Esophagus (tissue), 2 donors: ENCODE measurements around the gene NUP188. TPM values are rescaled to one million over a fixed set of nuclear protein-coding genes. Genes with fewer than 3 reads are reported as not detected.
"Not testable (repeated sequence)": the region's sequence is repeated elsewhere in the genome, so short reads cannot be mapped to it uniquely, and the experiment has no call there.

Experiments
- H3K27ac ChIP-seq, 2 donors: one replicate each; pipeline ENCODE4 v1.5.1; 2013; ENCODE audit warnings: low read depth in 2 of 2, mild to moderate bottlenecking in 2 of 2, inconsistent platforms in 1 of 2, low read length in 1 of 2, moderate library complexity in 1 of 2
- H3K27me3 ChIP-seq, 2 donors: one replicate each; pipeline ENCODE4 v1.6.1; 2013; ENCODE audit warnings: low read length in 2 of 2, control low read depth in 1 of 2, mild to moderate bottlenecking in 1 of 2; ENCODE audit not compliant: insufficient read depth in 2 of 2, control insufficient read depth in 1 of 2
- H3K36me3 ChIP-seq, 2 donors: one replicate each; pipeline ENCODE4 v1.6.1; 2013; ENCODE audit warnings: low read length in 1 of 2; ENCODE audit not compliant: control insufficient read depth in 2 of 2, insufficient read depth in 2 of 2
- H3K4me1 ChIP-seq, 2 donors: one replicate each; pipeline ENCODE4 v1.6.1; 2013; ENCODE audit warnings: low read length in 1 of 2; ENCODE audit not compliant: control insufficient read depth in 2 of 2, insufficient read depth in 2 of 2
- H3K4me3 ChIP-seq, 2 donors: one replicate each; pipeline ENCODE4 v1.5.1; 2013; ENCODE audit warnings: low read length in 2 of 2, mild to moderate bottlenecking in 2 of 2, low read depth in 1 of 2, moderate library complexity in 1 of 2
- H3K9me3 ChIP-seq, 2 donors: one replicate each; pipeline ENCODE4 v1.6.1; 2013; ENCODE audit warnings: mild to moderate bottlenecking in 2 of 2, low read depth in 1 of 2, low read length in 1 of 2, moderate library complexity in 1 of 2; ENCODE audit not compliant: control insufficient read depth in 2 of 2, insufficient read depth in 1 of 2
- WGBS, 2 donors: extraction: QIAGEN DNeasy Blood & Tissue Kit; methylation state at CpG; one replicate each; pipeline ENCODE4 v1.1.7; 2013; 5-methylcytosine and 5-hydroxymethylcytosine counted together
- polyA plus RNA-seq, 2 donors: library from polyadenylated mRNA; stranded (reverse); fragments of 200-250 nt; gene quantifications; one replicate each; pipeline ENCODE4 v1.2.3, GENCODE V29; 2013
- donor health status: healthy with polysubstance abuse.
- donor health status: Bipolar disorder and iron deficiency.

Gene NUP188
- polyA plus RNA-seq, 2 donors, result 19.7 to 21.8 TPM

DNA sequence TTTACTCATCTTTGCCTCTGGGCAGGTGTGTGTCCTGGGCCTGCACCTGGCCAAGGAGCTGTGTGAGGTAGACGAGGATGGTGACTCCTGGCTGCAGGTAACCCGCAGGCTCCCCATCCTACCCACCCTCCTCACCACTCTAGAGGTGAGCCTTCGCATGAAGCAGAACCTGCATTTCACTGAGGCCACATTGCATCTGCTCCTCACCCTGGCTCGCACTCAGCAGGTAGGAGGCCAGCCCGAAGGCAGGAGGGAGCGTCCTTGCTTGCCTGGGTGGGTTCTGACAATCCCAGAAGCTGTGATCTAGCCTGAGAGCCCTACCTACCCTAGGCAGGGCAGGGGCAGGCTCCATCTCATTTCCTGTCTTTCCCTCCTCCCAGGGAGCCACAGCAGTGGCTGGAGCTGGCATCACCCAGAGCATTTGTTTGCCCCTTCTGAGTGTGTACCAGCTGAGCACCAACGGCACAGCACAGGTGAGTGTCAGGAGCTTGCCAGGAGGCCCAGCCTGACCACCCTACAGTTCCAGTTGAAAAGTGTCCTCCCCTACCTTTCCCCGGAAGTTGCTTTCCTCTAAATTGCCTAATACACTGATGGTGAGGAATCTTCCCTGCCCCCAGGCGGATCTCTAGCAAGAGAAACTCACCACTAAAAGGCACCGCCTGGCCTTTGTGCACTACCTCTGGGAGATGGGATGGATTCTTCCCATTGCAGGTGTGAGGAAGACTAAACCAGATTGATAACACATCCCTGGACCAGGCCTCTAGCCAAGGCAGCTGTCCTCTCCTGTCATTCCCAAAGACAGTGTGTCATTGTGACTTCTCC, 54.2 kb downstream of the NUP188 start:
- Histone ChIP-seq H3K9me3 (no peaks in the 10 kb centered on the region), H3K4me1 (peaks cover 0 to 3% of the 10 kb centered on the region in 2 donors), H3K27ac (peak overlapping the region in 1 of 2 donors; percentile 11), H3K27me3 (no peaks in the 10 kb centered on the region), H3K4me3 (no peak overlapping the region), H3K36me3 (peaks cover 31 to 64% of the 10 kb centered on the region in 2 donors)
- 87 to 90% methylated on average over 10 of the region's 10 CpGs for WGBS, 2 donors

DNA sequence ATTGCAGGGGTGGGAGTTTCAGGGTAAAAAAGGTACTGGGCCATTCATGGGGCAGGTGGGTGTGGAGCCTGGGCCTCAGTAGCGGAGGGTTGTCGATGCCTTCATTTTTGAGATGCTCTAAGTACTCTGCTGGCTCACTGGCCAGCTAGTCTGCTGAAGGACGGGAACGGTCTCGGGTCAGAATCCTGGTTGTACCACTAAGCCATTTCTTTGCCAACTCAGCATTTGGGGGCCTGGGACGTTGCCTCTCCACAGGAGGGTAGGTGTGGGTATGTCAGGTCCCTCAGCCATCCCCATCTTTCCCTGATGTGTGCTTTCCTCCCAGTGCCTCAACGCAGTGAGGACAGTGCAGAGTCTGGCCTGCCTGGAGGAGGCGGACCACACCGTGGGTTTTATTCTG, 55.5 kb downstream of the NUP188 start:
- no peaks in the 10 kb centered on the region for H3K9me3 ChIP-seq
- H3K4me1 ChIP-seq, result peaks cover 0 to 3% of the 10 kb centered on the region in 2 donors
- H3K27ac ChIP-seq, result no peak overlapping the region
- peaks cover 29 to 67% of the 10 kb centered on the region in 2 donors for H3K36me3 ChIP-seq
- H3K27me3 ChIP-seq, result no peaks in the 10 kb centered on the region
- H3K4me3 ChIP-seq, result no peak overlapping the region
- 94 to 95% methylated on average over 9 of the region's 9 CpGs for WGBS, 2 donors

DNA sequence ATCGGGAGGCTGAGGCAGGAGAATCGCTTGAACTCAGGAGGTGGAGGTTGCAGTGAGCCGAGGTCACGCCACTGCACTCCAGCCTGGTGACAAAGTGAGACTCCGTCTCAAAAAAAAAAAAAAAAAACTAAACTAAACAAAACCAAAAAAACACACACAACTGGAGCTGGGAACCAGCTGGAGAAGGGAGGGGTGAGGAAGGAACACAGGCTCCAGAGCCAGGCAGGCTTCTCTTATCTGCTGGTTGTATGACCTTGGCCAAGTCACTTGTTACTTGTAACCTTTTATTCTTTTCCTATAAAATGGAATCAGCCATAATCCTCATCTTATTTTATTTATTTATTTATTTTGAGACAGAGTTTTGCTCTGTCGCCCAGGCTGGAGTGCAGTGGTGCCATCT, 56.7 kb downstream of the NUP188 start:
- 90 to 92% methylated on average over 6 of the region's 6 CpGs for WGBS, 2 donors
- not testable (repeated sequence) for H3K9me3 ChIP-seq, H3K27ac ChIP-seq, H3K27me3 ChIP-seq, H3K4me1 ChIP-seq, H3K4me3 ChIP-seq
- peaks cover 36 to 72% of the 10 kb centered on the region in 2 donors for H3K36me3 ChIP-seq

DNA sequence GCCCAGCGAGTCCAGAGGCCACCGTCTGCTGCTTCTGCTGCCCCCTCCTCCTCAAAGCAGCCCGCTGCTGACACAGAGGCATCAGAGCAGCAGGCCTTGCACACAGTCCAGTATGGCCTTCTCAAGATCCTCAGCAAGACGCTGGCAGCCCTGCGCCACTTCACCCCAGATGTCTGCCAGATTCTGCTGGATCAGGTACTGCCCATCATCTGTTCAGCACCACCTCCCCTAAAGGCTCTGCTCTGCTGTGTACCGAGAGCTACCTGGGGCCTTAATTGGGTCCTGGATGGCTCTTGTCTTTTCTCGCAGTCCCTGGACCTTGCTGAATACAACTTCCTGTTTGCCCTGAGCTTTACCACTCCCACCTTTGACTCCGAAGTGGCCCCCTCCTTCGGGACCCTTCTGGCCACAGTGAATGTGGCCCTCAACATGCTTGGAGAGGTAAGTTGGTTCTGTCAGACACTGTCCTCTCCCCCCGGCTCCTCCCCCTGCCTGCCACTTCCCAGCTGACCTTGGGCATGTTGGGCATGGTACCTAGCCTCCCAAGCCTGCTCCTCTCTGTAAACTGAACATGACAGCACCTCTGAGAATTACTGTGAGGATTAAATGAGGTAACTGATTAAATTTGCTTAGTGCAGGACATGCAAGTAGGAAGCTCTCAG, 58.0 kb downstream of the NUP188 start:
- no peaks in the 10 kb centered on the region for H3K4me1 ChIP-seq
- H3K27ac ChIP-seq, result no peak overlapping the region
- peaks cover 29 to 73% of the 10 kb centered on the region in 2 donors for H3K36me3 ChIP-seq
- 74 to 77% methylated on average over 10 of the region's 10 CpGs for WGBS, 2 donors
- no peaks in the 10 kb centered on the region for H3K27me3 ChIP-seq
- no peaks in the 10 kb centered on the region for H3K9me3 ChIP-seq
- H3K4me3 ChIP-seq, result no peak overlapping the region

DNA sequence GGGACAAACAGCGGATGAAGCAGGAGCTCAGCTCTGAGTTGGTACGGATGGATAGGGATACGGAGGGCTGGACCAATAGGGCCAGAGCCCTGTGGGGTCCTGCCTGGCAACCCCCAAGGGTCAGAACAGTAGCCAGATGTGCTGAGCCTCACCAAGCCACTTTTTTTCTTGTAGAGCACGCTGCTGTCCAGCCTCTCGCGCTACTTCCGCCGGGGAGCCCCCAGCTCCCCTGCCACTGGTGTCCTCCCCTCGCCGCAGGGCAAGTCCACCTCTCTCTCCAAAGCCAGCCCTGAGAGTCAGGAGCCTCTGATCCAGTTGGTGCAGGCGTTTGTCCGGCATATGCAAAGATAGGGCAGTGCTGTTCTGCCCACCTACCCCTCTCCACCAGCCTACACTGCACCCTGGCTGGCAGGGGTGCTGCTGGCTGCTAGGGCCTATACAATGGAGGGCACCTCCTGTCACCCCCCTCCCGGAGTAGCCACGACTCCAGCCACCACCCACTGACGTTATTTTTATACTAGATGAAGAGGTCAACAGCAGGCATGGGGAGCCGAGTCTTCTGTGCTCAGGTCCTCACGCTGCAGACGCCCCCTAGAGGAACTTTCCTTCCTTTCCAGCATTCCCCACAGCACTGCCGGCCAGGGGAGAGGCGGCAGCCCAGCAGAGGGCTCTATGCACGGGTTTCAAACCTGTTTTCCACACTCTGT, 59.0 kb downstream of the NUP188 start:
- Histone ChIP-seq H3K36me3 (peaks cover 26 to 76% of the 10 kb centered on the region in 2 donors), H3K4me3 (no peak overlapping the region), H3K4me1 (no peaks in the 10 kb centered on the region), H3K27ac (peak overlapping the region; percentile 17 to 37), H3K27me3 (no peaks in the 10 kb centered on the region), H3K9me3 (no peaks in the 10 kb centered on the region)
- 54 to 56% methylated on average over 21 of the region's 21 CpGs for WGBS, 2 donors

DNA sequence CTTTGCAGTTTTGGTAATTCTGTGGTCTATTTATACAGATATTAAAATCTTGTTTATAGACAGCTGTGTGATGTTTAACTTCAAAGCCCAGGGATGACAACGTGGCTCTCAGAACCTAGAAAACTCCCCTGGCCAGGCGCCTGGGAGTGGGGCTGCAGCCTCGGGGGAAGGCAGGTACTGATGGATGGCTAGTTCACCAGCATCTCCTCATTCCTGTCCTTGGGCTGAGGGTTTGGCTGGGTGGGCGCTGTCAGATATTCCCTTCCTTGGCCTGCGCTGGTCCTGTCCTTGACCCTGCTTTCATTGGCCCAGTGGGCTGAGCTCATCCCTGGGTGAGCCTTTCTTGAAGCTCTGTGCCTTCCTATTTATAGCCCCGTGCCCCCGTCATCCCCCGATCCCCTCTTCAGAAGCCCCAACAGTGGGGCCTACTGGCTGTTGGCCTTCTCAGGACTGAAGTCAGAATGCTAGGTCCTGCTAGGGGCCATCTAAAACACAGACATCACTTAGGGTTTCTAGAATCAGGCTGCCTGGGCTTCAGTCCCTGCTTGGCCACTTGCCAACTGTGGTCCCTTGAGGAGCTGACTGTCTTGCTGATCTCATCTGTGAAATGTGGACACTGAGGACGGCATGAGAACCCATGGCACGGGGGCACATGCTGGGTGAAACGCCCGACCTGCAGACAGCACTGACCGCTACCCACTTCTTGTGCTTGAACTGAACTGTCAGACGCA, 59.7 kb downstream of the NUP188 start:
- Histone ChIP-seq H3K27ac (peak overlapping the region in 1 of 2 donors; percentile 50), H3K4me3 (no peak overlapping the region), H3K9me3 (no peaks in the 10 kb centered on the region), H3K4me1 (no peaks in the 10 kb centered on the region), H3K36me3 (peaks cover 21 to 74% of the 10 kb centered on the region in 2 donors), H3K27me3 (no peaks in the 10 kb centered on the region)
- WGBS, 2 donors, result 74 to 80% methylated on average over 14 of the region's 14 CpGs

DNA sequence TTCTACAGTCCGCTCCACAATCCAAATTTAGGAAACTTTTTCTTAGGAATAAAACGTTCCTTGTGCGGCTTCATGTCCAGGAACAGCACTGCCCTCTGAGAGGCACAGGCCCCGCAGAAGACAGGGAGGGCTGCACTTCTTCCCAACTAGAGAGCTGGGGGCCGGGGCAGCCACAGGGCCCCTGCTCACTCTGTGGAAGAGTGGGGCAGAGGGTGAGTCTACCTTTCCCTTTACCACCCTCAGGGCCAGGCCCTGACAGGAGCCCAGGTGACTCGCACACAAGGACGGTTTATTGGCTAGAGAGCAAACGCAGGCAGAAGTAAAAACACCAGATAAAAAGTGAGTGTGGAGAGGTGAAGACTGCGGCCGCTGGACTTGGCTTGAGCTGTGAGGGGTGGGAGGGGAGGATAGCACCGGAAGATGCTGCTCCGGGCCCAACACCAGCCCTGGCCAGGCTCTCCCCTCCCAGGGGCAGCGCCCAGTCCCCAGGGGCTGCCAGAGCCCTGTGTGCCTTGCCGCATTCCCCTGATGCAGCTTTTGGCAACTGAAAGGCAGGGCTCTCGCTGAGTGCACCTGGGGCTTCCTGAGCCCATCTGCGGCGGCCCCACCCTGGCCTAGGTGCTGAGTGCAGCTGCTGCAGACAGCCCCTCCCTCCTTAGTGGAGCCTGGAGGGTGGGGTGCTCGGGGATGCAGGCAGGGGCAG, 60.4 kb downstream of the NUP188 start:
- Histone ChIP-seq H3K27ac (peak overlapping the region in 1 of 2 donors; percentile 17), H3K9me3 (no peaks in the 10 kb centered on the region), H3K4me1 (no peaks in the 10 kb centered on the region), H3K27me3 (no peaks in the 10 kb centered on the region), H3K36me3 (peaks cover 16 to 73% of the 10 kb centered on the region in 2 donors), H3K4me3 (no peak overlapping the region)
- 66 to 81% methylated on average over 18 of the region's 18 CpGs for WGBS, 2 donors

DNA sequence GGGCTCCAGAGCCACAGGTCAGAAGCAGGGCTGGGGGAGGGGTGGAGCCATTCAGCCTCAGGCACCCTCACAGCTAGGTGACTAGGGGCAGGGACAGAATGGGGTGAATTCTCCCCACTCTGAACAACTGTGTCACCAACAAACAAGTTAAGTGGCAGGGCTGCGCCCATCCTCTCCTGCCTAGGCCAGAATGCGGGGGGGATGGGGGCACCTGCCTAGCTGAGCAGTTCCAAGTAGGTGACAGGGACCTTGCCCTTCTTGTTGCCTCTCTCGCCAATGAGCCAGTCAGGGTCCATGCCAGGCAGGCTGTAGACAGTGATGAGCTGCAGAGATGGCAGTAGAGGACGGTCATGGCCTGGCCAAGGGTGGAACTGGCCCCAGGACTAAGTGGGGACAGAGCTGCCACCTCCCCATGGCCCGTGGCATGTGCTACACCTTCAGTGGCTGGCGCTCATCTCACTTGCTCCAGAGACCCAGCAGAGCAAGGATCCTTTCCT, 61.0 kb downstream of the NUP188 start:
- H3K27me3 ChIP-seq, result no peaks in the 10 kb centered on the region
- 83 to 93% methylated on average over 6 of the region's 6 CpGs for WGBS, 2 donors
- H3K36me3 ChIP-seq, result peaks cover 16 to 73% of the 10 kb centered on the region in 2 donors
- H3K4me1 ChIP-seq, result no peaks in the 10 kb centered on the region
- H3K4me3 ChIP-seq, result no peak overlapping the region
- no peaks in the 10 kb centered on the region for H3K9me3 ChIP-seq
- H3K27ac ChIP-seq, result no peak overlapping the region
